Measurements from ENCODE around the gene KIF3B. TPM values are rescaled to one million over a fixed set of nuclear protein-coding genes. Genes with fewer than 3 reads are reported as not detected.
A peak's percentile ranks its signal among the peaks of the same experiment; 100 is the strongest.
"Not testable (repeated sequence)": the region's sequence is repeated elsewhere in the genome, so short reads cannot be mapped to it uniquely, and the experiment has no call there.

KIF3B gene
- total RNA-seq, 1 experiment from 2014 or later = 26.3 TPM

DNA sequence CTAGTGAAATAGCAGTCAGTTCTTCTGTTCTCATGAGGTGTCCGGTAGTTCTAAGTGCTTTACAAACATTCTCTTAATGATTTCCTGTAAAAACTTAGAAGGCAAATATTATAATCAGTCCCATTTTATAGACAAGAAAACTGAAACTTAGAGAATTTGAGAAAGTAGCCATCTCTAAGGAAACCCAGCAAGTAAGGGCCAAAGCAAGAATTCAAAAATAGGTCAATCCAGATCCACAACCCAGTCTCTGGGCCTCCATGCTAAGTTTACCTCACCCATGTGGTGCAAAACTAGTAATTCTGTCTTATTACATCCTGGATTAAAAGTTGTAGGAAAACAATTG lies 53.1 kb downstream of the KIF3B start:
- DNase-seq (ENCODE audit: low read depth) = no peak

DNA sequence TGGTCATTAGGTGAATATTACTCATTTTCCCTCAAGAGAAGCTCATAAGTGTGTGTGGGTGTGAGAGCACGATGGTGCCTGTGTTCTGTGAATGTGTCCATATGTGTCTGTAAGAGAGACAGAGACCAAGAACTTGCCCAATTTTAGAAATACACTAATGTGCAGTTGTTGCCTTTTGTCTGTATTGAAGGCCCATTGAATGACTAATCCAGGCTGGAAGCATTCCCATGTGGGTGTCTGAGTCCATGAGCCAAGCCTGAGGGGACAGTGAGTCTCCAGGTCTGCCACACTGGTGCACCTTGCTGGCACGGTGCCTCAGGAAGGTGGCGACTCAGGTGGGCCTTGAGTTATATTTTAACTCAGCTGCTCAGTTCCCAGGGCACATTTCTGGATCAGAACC lies 55.2 kb downstream of the KIF3B start:
- peak; percentile 63 for DNase-seq (ENCODE audit: low read depth)

GRCh38 chr20:32333181-32333987 lies 55.9 kb downstream of the KIF3B start:
- no peak for DNase-seq (ENCODE audit: low read depth)

DNA sequence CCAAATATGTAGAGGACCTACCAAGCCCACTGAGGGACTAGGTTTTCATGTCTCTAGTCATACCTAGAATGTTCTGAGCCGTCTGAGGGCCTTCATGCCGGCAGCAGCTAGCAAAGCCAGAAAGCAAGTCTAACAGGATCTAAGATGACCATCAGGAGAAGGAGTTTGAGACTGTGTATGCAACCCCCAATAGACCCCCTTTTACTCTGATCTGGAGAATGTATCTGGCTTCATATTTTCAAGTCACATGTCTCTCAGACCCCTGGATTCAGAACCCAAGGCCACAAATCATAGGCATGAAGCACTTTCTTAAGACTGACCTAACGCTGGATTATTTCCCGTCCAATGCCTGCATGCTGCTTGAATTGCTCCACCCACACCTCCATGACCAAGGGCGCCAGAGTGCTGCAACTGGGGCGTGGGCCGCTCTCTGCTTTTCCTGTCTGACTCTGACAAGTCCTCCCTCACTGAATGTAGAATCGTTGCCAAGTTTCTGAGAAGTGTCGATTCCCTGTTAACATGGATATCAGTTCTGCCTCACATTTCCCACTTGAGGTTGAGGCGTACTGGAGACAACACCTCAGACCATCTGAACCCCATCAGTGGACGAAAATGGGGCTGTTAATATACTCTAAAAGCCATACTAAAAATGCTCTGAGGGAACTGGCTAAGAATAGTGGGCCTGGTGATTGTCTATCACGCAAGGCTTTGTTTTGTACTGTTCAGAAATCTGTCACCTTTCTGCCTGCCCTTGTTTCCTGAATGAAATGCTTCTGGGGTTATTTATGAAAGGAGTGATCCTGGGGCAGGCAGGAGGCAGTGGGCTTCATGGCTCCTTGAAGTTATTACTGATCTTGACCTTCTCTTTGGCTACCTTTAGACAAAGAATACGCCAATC lies 56.8 kb downstream of the KIF3B start:
- no peak for DNase-seq (ENCODE audit: low read depth)

- peak; percentile 51 for DNase-seq (ENCODE audit: low read depth)
Observed at GRCh38 chr20:32336918-32337347, 59.5 kb downstream of the KIF3B start.

DNA sequence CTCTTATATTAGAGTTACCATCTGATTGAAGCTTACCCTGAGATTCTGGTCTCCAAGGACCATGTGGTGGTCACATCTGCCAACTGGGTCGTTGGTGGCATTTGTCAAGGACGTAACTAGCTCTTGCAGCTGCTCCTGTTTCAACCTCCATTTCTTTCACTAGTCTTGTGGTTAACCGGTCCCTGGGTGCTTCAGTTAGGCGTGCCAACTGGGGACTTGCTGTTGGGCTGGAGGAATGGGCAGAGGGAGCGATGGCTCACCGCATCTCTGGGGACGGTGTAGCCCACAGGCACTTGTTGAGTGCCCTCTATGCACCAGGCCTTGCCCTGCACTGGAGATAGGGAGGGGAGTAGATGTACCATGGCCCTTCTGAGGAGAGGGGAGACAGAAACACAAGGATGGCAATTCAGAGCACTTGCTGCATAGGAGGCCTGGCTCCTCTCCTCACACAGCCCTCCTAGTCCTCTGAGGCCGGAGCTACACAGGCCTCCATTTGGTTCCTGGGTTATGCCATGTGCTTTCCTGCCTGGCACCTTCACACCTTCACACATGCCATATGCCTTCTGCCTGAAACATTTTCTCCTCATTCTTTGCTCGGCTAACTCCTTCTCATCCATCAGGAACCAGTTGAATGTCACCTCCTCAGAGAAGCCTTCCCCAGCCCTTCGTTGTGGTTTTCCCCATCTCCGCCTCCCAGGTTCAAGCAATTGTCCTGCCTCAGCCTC lies 60.6 kb downstream of the KIF3B start:
- no peak for DNase-seq (ENCODE audit: low read depth)

GRCh38 chr20:32338665-32339064 lies 61.2 kb downstream of the KIF3B start:
- no peak for DNase-seq (ENCODE audit: low read depth)

DNA sequence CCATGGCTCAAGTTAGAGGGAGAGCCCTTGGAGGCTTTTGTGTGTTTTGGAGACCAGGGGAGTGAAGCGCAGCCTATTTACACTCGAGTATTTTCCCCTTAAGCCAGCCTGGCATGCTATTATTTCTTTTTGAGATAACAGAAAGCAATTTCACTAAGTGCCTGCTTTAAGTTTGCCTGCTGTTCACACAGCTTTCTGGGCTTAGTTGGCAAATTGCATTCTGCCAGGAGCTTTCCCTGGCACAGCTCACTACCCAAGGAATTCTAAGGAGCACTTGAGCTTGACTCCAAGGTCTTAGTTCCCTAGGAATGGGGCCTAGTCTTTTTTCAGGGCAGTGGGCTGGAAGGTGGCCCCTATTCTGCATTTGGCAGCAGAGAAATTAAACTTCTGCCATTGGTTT lies 61.7 kb downstream of the KIF3B start:
- no peak for DNase-seq (ENCODE audit: low read depth)

- not testable (repeated sequence) for DNase-seq (ENCODE audit: low read depth)
Observed at GRCh38 chr20:32341053-32341452, 63.6 kb downstream of the KIF3B start.

DNA sequence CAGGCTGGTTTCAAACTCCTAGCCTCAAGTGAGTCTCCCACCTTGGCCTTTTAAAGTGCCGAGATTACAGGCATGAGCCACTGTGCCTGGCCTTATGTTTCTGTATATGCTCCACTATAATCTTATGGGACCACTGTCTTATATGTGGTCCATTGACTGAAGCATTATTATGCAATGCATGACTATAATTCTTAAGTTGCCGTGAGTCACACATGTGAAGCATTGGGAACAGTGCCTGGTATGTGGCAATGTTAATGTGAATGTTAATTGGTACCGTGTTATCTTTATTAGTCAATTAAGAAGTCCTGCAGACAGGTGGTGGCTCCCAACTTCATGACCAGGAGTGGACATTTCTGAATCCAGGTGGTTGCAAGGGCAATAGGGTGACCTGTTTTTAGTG lies 66.0 kb downstream of the KIF3B start:
- DNase-seq (ENCODE audit: low read depth) = peak; percentile 78

- DNase-seq (ENCODE audit: low read depth) = no peak
Observed at GRCh38 chr20:32344835-32345506, 67.5 kb downstream of the KIF3B start.

DNA sequence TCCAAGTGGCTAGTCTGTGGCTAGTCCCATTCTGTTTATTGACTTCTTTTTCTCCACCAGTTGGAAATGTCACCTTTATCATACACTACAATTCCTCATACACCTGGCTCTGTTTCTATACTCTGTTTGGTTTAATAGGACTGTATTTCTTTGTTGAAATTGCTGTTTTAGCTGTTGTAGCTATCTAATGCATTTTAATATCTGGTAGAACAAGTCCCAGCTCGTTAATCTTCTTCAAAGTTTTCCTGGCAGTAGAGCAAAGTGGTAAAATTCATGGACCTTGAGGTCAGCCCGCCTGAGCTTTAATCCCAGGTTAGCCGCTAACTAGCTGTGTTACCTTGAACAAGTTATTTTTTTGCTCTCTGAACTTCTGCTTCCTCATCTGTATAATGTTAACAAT lies 70.8 kb downstream of the KIF3B start:
- DNase-seq (ENCODE audit: low read depth) = no peak

DNA sequence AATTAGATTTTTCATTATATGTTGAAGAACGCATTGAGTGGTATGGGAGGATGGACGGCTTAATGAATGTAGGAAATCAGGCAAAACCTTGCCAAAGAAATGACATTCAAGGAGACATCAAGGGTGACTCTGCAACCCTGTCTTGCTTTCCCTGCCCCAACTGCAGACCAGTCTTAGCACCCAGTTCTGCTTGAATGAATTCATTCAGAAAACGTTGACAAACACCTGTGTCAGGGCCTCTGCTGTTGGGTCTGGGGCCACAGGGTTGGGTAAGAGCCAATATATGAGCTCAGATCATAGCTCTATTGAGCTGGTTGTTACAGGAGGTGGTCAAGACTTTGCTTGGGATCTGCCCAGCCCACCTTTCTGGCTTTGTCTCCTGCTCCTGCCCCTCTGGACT lies 73.0 kb downstream of the KIF3B start:
- no peak for DNase-seq (ENCODE audit: low read depth)

DNA sequence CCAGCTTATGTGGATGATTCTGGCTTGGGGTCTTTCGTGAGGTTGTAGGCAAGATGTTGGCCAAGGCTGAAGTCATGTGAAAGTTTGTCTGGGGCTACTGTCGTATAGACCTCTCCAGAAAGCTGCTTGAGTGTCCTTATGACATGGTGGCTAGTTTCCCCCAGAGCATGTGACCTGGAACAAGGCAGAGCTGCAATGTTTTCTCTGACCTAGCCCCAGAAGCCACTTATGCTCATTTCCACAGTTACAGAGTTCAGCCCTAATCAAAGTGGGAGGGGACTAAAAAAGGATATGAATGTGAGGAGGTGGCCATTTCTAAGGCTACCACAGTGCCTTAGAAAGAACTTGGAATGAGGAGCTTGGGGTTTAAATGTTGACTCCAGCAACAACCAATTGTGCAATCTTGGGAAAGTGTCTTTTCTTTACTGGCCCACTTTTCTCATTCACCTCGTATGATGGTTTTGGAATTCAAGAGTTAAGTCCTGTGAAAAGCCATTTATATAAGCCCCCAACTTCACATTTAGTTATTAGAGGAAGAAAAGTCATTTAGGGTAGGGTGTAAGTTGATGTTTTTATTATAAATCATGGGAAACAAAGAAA lies 74.8 kb downstream of the KIF3B start:
- no peak for DNase-seq (ENCODE audit: low read depth)

- DNase-seq (ENCODE audit: low read depth) = no peak
Observed at GRCh38 chr20:32353848-32354496, 76.5 kb downstream of the KIF3B start.

GRCh38 chr20:32354592-32355416 lies 77.4 kb downstream of the KIF3B start:
- peak; percentile 90 for DNase-seq (ENCODE audit: low read depth)

DNA sequence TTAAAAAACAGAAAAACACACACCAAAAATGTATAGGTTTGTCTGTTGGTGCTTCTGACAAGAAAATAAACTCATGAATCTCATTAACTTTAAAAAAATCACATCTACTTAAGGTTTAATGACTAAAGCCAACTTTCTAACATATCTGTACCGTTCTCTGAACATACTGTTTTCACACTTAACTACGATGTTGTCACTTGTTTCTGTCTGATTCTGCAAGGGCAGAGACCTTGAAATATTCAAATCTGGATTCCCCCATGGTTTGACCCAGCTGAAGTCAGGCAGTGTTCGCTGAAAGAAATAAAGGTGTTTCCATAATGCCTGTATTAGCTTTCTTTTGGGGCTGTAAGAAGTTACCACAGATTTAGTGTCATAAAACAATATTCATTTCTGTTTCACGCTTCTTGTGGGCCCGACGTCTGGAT lies 78.0 kb downstream of the KIF3B start:
- DNase-seq (ENCODE audit: low read depth) = no peak

GRCh38 chr20:32355907-32356621 lies 78.6 kb downstream of the KIF3B start:
- peak; percentile 84 for DNase-seq (ENCODE audit: low read depth)

Measured in RPMI7951 (cell line).